ENCODE measurements around the gene RGS12.

The RGS12 gene

GRCh38 chr4:3342182-3342854, 49.5 kb downstream of the RGS12 start:
- in situ Hi-C loops (cut with MboI; ENCODE audit: low sequenced_read_pairs) = loop anchor here (10.0 kb wide), 1 partner anchor 102 kb away; the partner anchor contains the start of gene HGFAC

Measured in HL-60/S4 (cell line).